ENCODE data around the gene ABCG8.

The ABCG8 gene

DNA sequence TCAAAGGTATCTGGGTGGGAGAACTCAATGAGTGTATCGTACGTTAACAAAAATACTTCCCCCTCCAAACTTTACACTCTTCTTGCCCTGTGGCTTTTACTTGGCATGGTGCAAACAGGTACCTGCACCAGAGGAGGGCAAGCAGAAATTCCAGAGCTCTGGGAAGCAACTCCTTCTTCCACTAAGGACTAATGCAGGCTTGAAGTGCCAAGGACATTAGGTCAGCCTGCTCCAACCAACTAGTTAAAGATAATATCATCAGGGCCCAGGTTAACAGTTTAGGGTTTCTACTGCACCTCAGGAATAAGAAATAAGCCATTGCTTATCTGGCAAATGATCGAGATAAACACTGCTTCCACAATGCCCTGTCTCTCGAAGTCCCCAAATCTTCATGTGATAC lies 86.7 kb downstream of the ABCG8 start:
- DNase-seq (ENCODE audit: low read depth), result no peak

DNA sequence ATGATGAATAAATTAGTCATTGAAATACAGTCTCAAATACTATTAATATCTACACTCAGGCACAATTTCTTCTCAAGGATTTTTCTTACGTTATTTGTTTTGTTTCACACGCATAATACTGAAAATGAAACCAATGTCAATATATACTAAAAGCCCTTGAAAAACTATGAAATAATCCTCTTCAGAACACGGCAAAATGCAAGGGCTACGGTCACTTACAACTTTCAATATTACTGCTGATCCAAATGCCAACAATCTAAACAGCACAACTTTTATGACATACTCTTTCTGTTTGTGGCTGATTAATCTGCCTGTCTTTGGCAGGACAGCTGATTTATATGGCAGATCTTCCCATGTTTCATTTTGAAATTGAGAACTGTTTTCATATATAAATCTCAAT lies 88.7 kb downstream of the ABCG8 start:
- no peak for DNase-seq (ENCODE audit: low read depth)

DNA sequence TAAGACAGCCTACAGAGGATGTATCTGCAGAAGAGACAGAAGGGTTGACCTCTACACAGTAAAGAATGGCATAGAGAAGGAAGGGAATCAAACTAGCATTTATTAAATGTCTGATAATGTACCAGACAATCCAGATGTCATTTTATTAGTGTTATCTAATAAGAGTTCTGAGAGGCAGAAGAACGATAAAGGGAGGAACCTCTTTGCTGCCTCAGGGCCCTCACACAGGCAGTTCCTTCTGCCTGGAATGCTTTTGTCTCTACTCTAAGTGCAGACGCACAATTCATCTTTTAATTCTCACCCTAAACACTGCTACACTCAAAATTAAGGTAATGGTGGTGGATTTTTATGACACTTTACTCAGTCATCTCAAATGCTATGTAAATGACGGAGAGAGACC lies 92.5 kb downstream of the ABCG8 start:
- no peak for DNase-seq (ENCODE audit: low read depth)

Measured in stimulated activated CD8-positive, alpha-beta memory T cell treated with anti-CD3 and anti-CD28 coated beads, Interleukin-12 subunit alpha, Interleukin-12 subunit beta, amount 100 ng/mL, for 1 hour (primary cell).